ENCODE measurements around the gene DAPK1.

DAPK1 gene

GRCh38 chr9:87713278-87713987, 215.8 kb downstream of the DAPK1 start:
- peak overlapping the region; percentile 100 for H4K91ac ChIP-seq (ENCODE audit: low read length)
- H3K36me3 ChIP-seq (ENCODE audit: control insufficient read depth in 1 of 2, insufficient read depth in 2 of 2, low read depth in 1 of 2, low read length in 2 of 2): peaks cover 4 to 8% of the 10 kb centered on the region in 2 experiments
- H3K18ac ChIP-seq (ENCODE audit: low read depth in 1 of 2, low read length in 2 of 2): peak overlapping the region; percentile 94 to 98
- peak overlapping the region; percentile 58 for H2BK15ac ChIP-seq (ENCODE audit: low read depth, poor library complexity, severe bottlenecking)
- peak overlapping the region in 1 of 2 experiments; percentile 81 for H3K14ac ChIP-seq (ENCODE audit: low read length in 2 of 2)
- H4K8ac ChIP-seq (ENCODE audit: low read length): peak overlapping the region; percentile 99
- peak overlapping the region; percentile 88 to 100 for H2BK12ac ChIP-seq (ENCODE audit: low read length in 2 of 2)
- H3K79me1 ChIP-seq (replicated peaks; ENCODE audit: low read length, poor library complexity, severe bottlenecking): no peaks in the 10 kb centered on the region
- peak overlapping the region; percentile 75 for H2AK5ac ChIP-seq (ENCODE audit: low read length, severe bottlenecking)
- H3K4me1 ChIP-seq (ENCODE audit: control insufficient read depth, insufficient read depth, low read depth, low read length): peaks cover 17% of the 10 kb centered on the region
- H3K23ac ChIP-seq (ENCODE audit: low read length in 2 of 2): no peak overlapping the region
- no peaks in the 10 kb centered on the region for H3K27me3 ChIP-seq (ENCODE audit: control insufficient read depth in 1 of 2, insufficient read depth in 1 of 2, low read length in 2 of 2)
- WGBS: 11% methylated on average over 10 of the region's 11 CpGs
- H3K4ac ChIP-seq (ENCODE audit: low read depth in 1 of 2, low read length in 2 of 2): peak overlapping the region; percentile 52 to 96
- peak; percentile 100 for DNase-seq
- H2BK5ac ChIP-seq (ENCODE audit: low read depth, low read length, poor library complexity, severe bottlenecking): peak overlapping the region; percentile 20
- H3K27ac ChIP-seq (ENCODE audit: low read length, poor library complexity, severe bottlenecking): peak overlapping the region; percentile 92
- H3K4me3 ChIP-seq (ENCODE audit: insufficient read depth in 1 of 2, low read depth in 1 of 2, low read length in 2 of 2): peak overlapping the region in 1 of 2 experiments; percentile 48
- H2BK120ac ChIP-seq (ENCODE audit: low read depth, low read length): peak overlapping the region; percentile 54
- peak overlapping the region; percentile 92 for H3K9ac ChIP-seq (ENCODE audit: low read length)
- H3K4me2 ChIP-seq (ENCODE audit: low read length, poor library complexity, severe bottlenecking): peak overlapping the region; percentile 7
- H2AFZ ChIP-seq (ENCODE audit: low read depth, low read length): no peak overlapping the region
- H3K9me3 ChIP-seq (ENCODE audit: control insufficient read depth, low read length): no peaks in the 10 kb centered on the region

- H3K27ac ChIP-seq (ENCODE audit: low read length, poor library complexity, severe bottlenecking): peak overlapping the region; percentile 92
- peak overlapping the region; percentile 92 for H3K9ac ChIP-seq (ENCODE audit: low read length)
- H4K91ac ChIP-seq (ENCODE audit: low read length): no peak overlapping the region
- 56% methylated on average over 5 of the region's 5 CpGs for WGBS
- no peak overlapping the region for H4K8ac ChIP-seq (ENCODE audit: low read length)
- no peaks in the 10 kb centered on the region for H3K9me3 ChIP-seq (ENCODE audit: control insufficient read depth, low read length)
- no peak overlapping the region for H3K23ac ChIP-seq (ENCODE audit: low read length in 2 of 2)
- H2BK5ac ChIP-seq (ENCODE audit: low read depth, low read length, poor library complexity, severe bottlenecking): no peak overlapping the region
- no peak overlapping the region for H3K4ac ChIP-seq (ENCODE audit: low read depth in 1 of 2, low read length in 2 of 2)
- H3K36me3 ChIP-seq (ENCODE audit: control insufficient read depth in 1 of 2, insufficient read depth in 2 of 2, low read depth in 1 of 2, low read length in 2 of 2): peaks cover 4 to 8% of the 10 kb centered on the region in 2 experiments
- H2BK15ac ChIP-seq (ENCODE audit: low read depth, poor library complexity, severe bottlenecking): no peak overlapping the region
- no peak overlapping the region for H3K4me2 ChIP-seq (ENCODE audit: low read length, poor library complexity, severe bottlenecking)
- H3K14ac ChIP-seq (ENCODE audit: low read length in 2 of 2): no peak overlapping the region
- no peak for DNase-seq
- H3K18ac ChIP-seq (ENCODE audit: low read depth in 1 of 2, low read length in 2 of 2): no peak overlapping the region
- no peaks in the 10 kb centered on the region for H3K27me3 ChIP-seq (ENCODE audit: control insufficient read depth in 1 of 2, insufficient read depth in 1 of 2, low read length in 2 of 2)
- H2BK12ac ChIP-seq (ENCODE audit: low read length in 2 of 2): no peak overlapping the region
- H2AK5ac ChIP-seq (ENCODE audit: low read length, severe bottlenecking): no peak overlapping the region
- H3K4me3 ChIP-seq (ENCODE audit: insufficient read depth in 1 of 2, low read depth in 1 of 2, low read length in 2 of 2): peak overlapping the region in 1 of 2 experiments; percentile 48
- peaks cover 17% of the 10 kb centered on the region for H3K4me1 ChIP-seq (ENCODE audit: control insufficient read depth, insufficient read depth, low read depth, low read length)
- H3K79me1 ChIP-seq (replicated peaks; ENCODE audit: low read length, poor library complexity, severe bottlenecking): no peaks in the 10 kb centered on the region
- H2AFZ ChIP-seq (ENCODE audit: low read depth, low read length): no peak overlapping the region
- no peak overlapping the region for H2BK120ac ChIP-seq (ENCODE audit: low read depth, low read length)
Observed at GRCh38 chr9:87713988-87714330, 216.3 kb downstream of the DAPK1 start.

DNA sequence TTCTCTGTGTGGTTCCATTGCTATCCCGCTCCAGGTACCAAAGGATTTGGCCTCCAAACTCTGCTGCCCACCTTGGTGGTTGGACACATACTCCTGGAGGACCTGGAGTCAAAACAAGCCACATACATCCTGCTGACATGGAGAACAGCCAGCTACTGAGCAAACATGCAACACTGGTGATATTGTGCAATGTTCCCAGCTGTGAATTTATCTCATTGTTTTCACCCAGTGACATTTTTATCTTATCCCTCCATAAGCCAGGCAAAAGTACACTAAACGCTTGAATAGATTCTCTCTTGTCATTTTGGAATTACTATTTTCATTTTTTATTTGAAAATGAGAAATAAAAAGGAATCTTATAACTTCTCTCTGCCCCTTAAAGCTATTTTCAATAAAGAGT, 217.2 kb downstream of the DAPK1 start:
- peak overlapping the region; percentile 73 for H4K8ac ChIP-seq (ENCODE audit: low read length)
- H2BK5ac ChIP-seq (ENCODE audit: low read depth, low read length, poor library complexity, severe bottlenecking): no peak overlapping the region
- no peak overlapping the region for H3K14ac ChIP-seq (ENCODE audit: low read length in 2 of 2)
- H3K9ac ChIP-seq (ENCODE audit: low read length): peak overlapping the region; percentile 92
- H2BK15ac ChIP-seq (ENCODE audit: low read depth, poor library complexity, severe bottlenecking): no peak overlapping the region
- H3K4me1 ChIP-seq (ENCODE audit: control insufficient read depth, insufficient read depth, low read depth, low read length): peaks cover 17% of the 10 kb centered on the region
- H2BK120ac ChIP-seq (ENCODE audit: low read depth, low read length): peak overlapping the region; percentile 69
- WGBS: 96% methylated on average over 1 of the region's 2 CpGs
- DNase-seq: peak; percentile 89
- H3K27me3 ChIP-seq (ENCODE audit: control insufficient read depth in 1 of 2, insufficient read depth in 1 of 2, low read length in 2 of 2): no peaks in the 10 kb centered on the region
- H2AK5ac ChIP-seq (ENCODE audit: low read length, severe bottlenecking): peak overlapping the region; percentile 81
- H3K23ac ChIP-seq (ENCODE audit: low read length in 2 of 2): no peak overlapping the region
- peak overlapping the region; percentile 84 for H4K91ac ChIP-seq (ENCODE audit: low read length)
- H3K4ac ChIP-seq (ENCODE audit: low read depth in 1 of 2, low read length in 2 of 2): peak overlapping the region; percentile 15 to 81
- H3K79me1 ChIP-seq (replicated peaks; ENCODE audit: low read length, poor library complexity, severe bottlenecking): no peaks in the 10 kb centered on the region
- peak overlapping the region; percentile 67 for H3K27ac ChIP-seq (ENCODE audit: low read length, poor library complexity, severe bottlenecking)
- peaks cover 0 to 1% of the 10 kb centered on the region in 2 experiments for H3K36me3 ChIP-seq (ENCODE audit: control insufficient read depth in 1 of 2, insufficient read depth in 2 of 2, low read depth in 1 of 2, low read length in 2 of 2)
- H3K4me3 ChIP-seq (ENCODE audit: insufficient read depth in 1 of 2, low read depth in 1 of 2, low read length in 2 of 2): peak overlapping the region in 1 of 2 experiments; percentile 48
- no peak overlapping the region for H3K4me2 ChIP-seq (ENCODE audit: low read length, poor library complexity, severe bottlenecking)
- H3K9me3 ChIP-seq (ENCODE audit: control insufficient read depth, low read length): no peaks in the 10 kb centered on the region
- peak overlapping the region; percentile 72 to 77 for H3K18ac ChIP-seq (ENCODE audit: low read depth in 1 of 2, low read length in 2 of 2)
- no peak overlapping the region for H2AFZ ChIP-seq (ENCODE audit: low read depth, low read length)
- peak overlapping the region; percentile 11 to 59 for H2BK12ac ChIP-seq (ENCODE audit: low read length in 2 of 2)

- no peak overlapping the region for H2BK15ac ChIP-seq (ENCODE audit: low read depth, poor library complexity, severe bottlenecking)
Observed at GRCh38 chr9:87716141-87716540, 218.5 kb downstream of the DAPK1 start.

More at GRCh38 chr9:87716141-87716540, 218.5 kb downstream of the DAPK1 start:
- Histone ChIP-seq H3K27ac (ENCODE audit: low read length, poor library complexity, severe bottlenecking) (no peak overlapping the region), H3K4me2 (ENCODE audit: low read length, poor library complexity, severe bottlenecking) (no peak overlapping the region), H4K8ac (ENCODE audit: low read length) (peak overlapping the region; percentile 35), H4K91ac (ENCODE audit: low read length) (no peak overlapping the region), H3K18ac (ENCODE audit: low read depth in 1 of 2, low read length in 2 of 2) (no peak overlapping the region), H3K79me1 (replicated peaks; ENCODE audit: low read length, poor library complexity, severe bottlenecking) (no peaks in the 10 kb centered on the region), H3K9ac (ENCODE audit: low read length) (peak overlapping the region; percentile 17), H3K4me3 (ENCODE audit: insufficient read depth in 1 of 2, low read depth in 1 of 2, low read length in 2 of 2) (no peak overlapping the region), H3K9me3 (ENCODE audit: control insufficient read depth, low read length) (no peaks in the 10 kb centered on the region), H3K27me3 (ENCODE audit: control insufficient read depth in 1 of 2, insufficient read depth in 1 of 2, low read length in 2 of 2) (no peaks in the 10 kb centered on the region), H2BK12ac (ENCODE audit: low read length in 2 of 2) (peak overlapping the region in 1 of 2 experiments; percentile 57), H3K36me3 (ENCODE audit: control insufficient read depth in 1 of 2, insufficient read depth in 2 of 2, low read depth in 1 of 2, low read length in 2 of 2) (no peaks in the 10 kb centered on the region), H2BK120ac (ENCODE audit: low read depth, low read length) (no peak overlapping the region), H2AFZ (ENCODE audit: low read depth, low read length) (no peak overlapping the region), H2BK5ac (ENCODE audit: low read depth, low read length, poor library complexity, severe bottlenecking) (no peak overlapping the region), H3K4me1 (ENCODE audit: control insufficient read depth, insufficient read depth, low read depth, low read length) (peaks cover 17% of the 10 kb centered on the region), H3K23ac (ENCODE audit: low read length in 2 of 2) (no peak overlapping the region), H3K4ac (ENCODE audit: low read depth in 1 of 2, low read length in 2 of 2) (no peak overlapping the region), H2AK5ac (ENCODE audit: low read length, severe bottlenecking) (peak overlapping the region; percentile 15), H3K14ac (ENCODE audit: low read length in 2 of 2) (no peak overlapping the region)
- peak; percentile 36 for DNase-seq
- 79% methylated on average over 1 of the region's 2 CpGs for WGBS

Data from mesenchymal stem cell (in vitro differentiated cells and primary cell).